Measurements from ENCODE around the gene SCFD2. TPM values are rescaled to one million over a fixed set of nuclear protein-coding genes. Genes with fewer than 3 reads are reported as not detected.

Gene SCFD2
- total RNA-seq, 1 experiment from 2014 or later: 36.6 TPM

- BruUV-seq (replicated peaks): no TSS peak
- no peak for ATAC-seq
- no peaks in the 10 kb centered on the region for H3K27me3 ChIP-seq (ENCODE audit: low read length)
- no peaks in the 10 kb centered on the region for H3F3A ChIP-seq (ENCODE audit: low read length, unreplicated experiment)
- peak overlapping the region; percentile 87 for H3K4me3 ChIP-seq (ENCODE audit: low read length)
- intact Hi-C loops (cut with micrococcal nuclease): loop anchor here (5.0 kb wide), 2 partner anchors 79 to 181 kb away; no protein-coding TSS in a partner anchor
- H4K20me1 ChIP-seq (ENCODE audit: low read length): peaks cover 26% of the 10 kb centered on the region
- TF ChIP-seq EZH2phosphoT487 (IDR thresholded peaks at IDR 0.05; ENCODE audit: borderline replicate concordance, low read length): no peak
- TF ChIP-seq EZH2 (IDR thresholded peaks at IDR 0.05; ENCODE audit: low read length, unreplicated experiment): no peak
- no peak for TF ChIP-seq CTCF (conservative IDR thresholded peaks at IDR 0.05; ENCODE audit: low read depth, low read length)
- no peaks in the 10 kb centered on the region for H3K9me2 ChIP-seq (replicated peaks; ENCODE audit: low read length)
- H3K4me1 ChIP-seq (ENCODE audit: insufficient read depth, low read length): peaks cover 25% of the 10 kb centered on the region
- ChIA-PET POLR2A (ENCODE audit: unreplicated experiment) (interaction anchor here (0.6 kb wide), 1 partner anchor 61 kb away, joined by 3 read pairs; no protein-coding TSS in a partner anchor), CTCF (no interaction called here)
- H3K9me3 ChIP-seq (ENCODE audit: low read length): no peaks in the 10 kb centered on the region
- peak overlapping the region; percentile 96 for H3K9ac ChIP-seq (ENCODE audit: low read length)
- H3K27ac ChIP-seq (ENCODE audit: low read length): no peak overlapping the region
- peaks cover 10% of the 10 kb centered on the region for H3K36me3 ChIP-seq (ENCODE audit: low read depth, low read length)
- H3K79me2 ChIP-seq (ENCODE audit: low read length): peaks cover 54% of the 10 kb centered on the region
- peak overlapping the region; percentile 90 for H3K4me2 ChIP-seq (ENCODE audit: low read length)
- peak overlapping the region; percentile 92 for H2AFZ ChIP-seq (ENCODE audit: low read length)
- no peak for DNase-seq
Measured at GRCh38 chr4:53378171-53378482, 12.3 kb upstream of the SCFD2 start.

GRCh38 chr4:53377319-53378170 lies 11.7 kb upstream of the SCFD2 start, which contains the start of gene FIP1L1:
Gene FIP1L1 (plus strand): TSS chr4:53377641. CDS start chr4:53377839, 198 bp downstream.
- H3K36me3 ChIP-seq (ENCODE audit: low read depth, low read length): peaks cover 7% of the 10 kb centered on the region
- ChIA-PET POLR2A (ENCODE audit: unreplicated experiment) (interaction anchor here (0.6 kb wide), 1 partner anchor 61 kb away, joined by 3 read pairs; no protein-coding TSS in a partner anchor), CTCF (no interaction called here)
- peak within 1 kb of the TSS; percentile 87 for H3K4me3 ChIP-seq (ENCODE audit: low read length)
- no peak for TF ChIP-seq CTCF (conservative IDR thresholded peaks at IDR 0.05; ENCODE audit: low read depth, low read length)
- TF ChIP-seq EZH2 (IDR thresholded peaks at IDR 0.05; ENCODE audit: low read length, unreplicated experiment): no peak
- TF ChIP-seq EZH2phosphoT487 (IDR thresholded peaks at IDR 0.05; ENCODE audit: borderline replicate concordance, low read length): no peak
- H4K20me1 ChIP-seq (ENCODE audit: low read length): peaks cover 26% of the 10 kb centered on the region
- TSS peak; percentile 50 for BruUV-seq (replicated peaks)
- DNase-seq (peak; percentile 98), ATAC-seq (peak; percentile 94)
- peak within 1 kb of the TSS; percentile 90 for H3K4me2 ChIP-seq (ENCODE audit: low read length)
- intact Hi-C loops (cut with micrococcal nuclease): loop anchor here (1.0 to 5.0 kb wide), 3 partner anchors 11 to 180 kb away; partner anchors contain the start of gene SCFD2
- peaks cover 50% of the 10 kb centered on the region for H3K79me2 ChIP-seq (ENCODE audit: low read length)
- no peaks in the 10 kb centered on the region for H3F3A ChIP-seq (ENCODE audit: low read length, unreplicated experiment)
- no peaks in the 10 kb centered on the region for H3K9me3 ChIP-seq (ENCODE audit: low read length)
- H3K27me3 ChIP-seq (ENCODE audit: low read length): no peaks in the 10 kb centered on the region
- no peaks in the 10 kb centered on the region for H3K9me2 ChIP-seq (replicated peaks; ENCODE audit: low read length)
- peak within 1 kb of the TSS; percentile 41 for H3K27ac ChIP-seq (ENCODE audit: low read length)
- H2AFZ ChIP-seq (ENCODE audit: low read length): peak within 1 kb of the TSS; percentile 92
- peaks cover 25% of the 10 kb centered on the region for H3K4me1 ChIP-seq (ENCODE audit: insufficient read depth, low read length)
- H3K9ac ChIP-seq (ENCODE audit: low read length): peak within 1 kb of the TSS; percentile 96

Measured in PC-3 (cell line).